CD4-positive, CD25-positive, alpha-beta regulatory T cell (primary cell): Measurements from ENCODE around the gene UGT1A6. TPM values are rescaled to one million over a fixed set of nuclear protein-coding genes. Genes with fewer than 3 reads are reported as not detected.

Experiments used
- ATAC-seq, 2 donors: fragments of 150-1000 bp; cut with Tn5 transposase; one replicate each; pipeline ENCODE4 v1.10.0; 2021; ENCODE audit warnings: low read depth in 2 of 2, moderate number of reproducible peaks in 2 of 2, moderate library complexity in 1 of 2
- DNase-seq, 3 donors: peaks; one replicate each; pipeline versions ENCODE4 v3.0.0 to v3.0.0-alpha.2; 2012 to 2022; ENCODE audit warnings: mixed read lengths in 1 of 3
- H3K27ac ChIP-seq: one replicate; pipeline ENCODE4 v1.7.0; 2013; ENCODE audit warnings: mild to moderate bottlenecking, low read length; ENCODE audit not compliant: insufficient read depth, poor library complexity, severe bottlenecking
- H3K27me3 ChIP-seq: one replicate; pipeline ENCODE4 v1.7.0; 2013; ENCODE audit warnings: low read length; ENCODE audit not compliant: control insufficient read depth, insufficient read depth
- H3K36me3 ChIP-seq: one replicate; pipeline ENCODE4 v1.7.0; 2013; ENCODE audit warnings: mild to moderate bottlenecking, low read length, moderate library complexity; ENCODE audit not compliant: control insufficient read depth, insufficient read depth
- H3K4me1 ChIP-seq: 2 replicates; pipeline ENCODE4 v1.7.0; 2013; ENCODE audit warnings: mild to moderate bottlenecking, low read length; ENCODE audit not compliant: insufficient read depth, control insufficient read depth, poor library complexity, severe bottlenecking
- H3K4me3 ChIP-seq: one replicate; pipeline ENCODE4 v1.7.0; 2013; ENCODE audit warnings: low read depth, mild to moderate bottlenecking, low read length, moderate library complexity
- H3K9me3 ChIP-seq, 2 experiments: 1 replicate in 1 of 2; 2 replicates in 1 of 2; pipeline ENCODE4 v1.7.0; 2013; ENCODE audit warnings: low read length in 2 of 2, mild to moderate bottlenecking in 1 of 2, moderate library complexity in 1 of 2; ENCODE audit not compliant: control insufficient read depth in 2 of 2
- H3K27ac Mint-ChIP-seq, 3 donors: one replicate each; pipeline ENCODE4 v1.8.0; 2020 to 2022; ENCODE audit warnings: mild to moderate bottlenecking in 3 of 3, mixed read lengths in 3 of 3, moderate library complexity in 2 of 3
- H3K27me3 Mint-ChIP-seq: one replicate; pipeline ENCODE4 v1.8.0; 2022; ENCODE audit warnings: mild to moderate bottlenecking, mixed read lengths
- H3K36me3 Mint-ChIP-seq: one replicate; pipeline ENCODE4 v1.8.0; 2020; ENCODE audit warnings: mixed read lengths
- H3K4me1 Mint-ChIP-seq, 4 donors: one replicate each; pipeline ENCODE4 v1.8.0; 2020 to 2022; ENCODE audit warnings: mixed read lengths in 4 of 4, mild to moderate bottlenecking in 1 of 4
- H3K4me3 Mint-ChIP-seq, 4 donors: one replicate each; pipeline ENCODE4 v1.8.0; 2020 to 2022; ENCODE audit warnings: mild to moderate bottlenecking in 4 of 4, mixed read lengths in 4 of 4, moderate library complexity in 3 of 4
- H3K9me3 Mint-ChIP-seq, 7 donors: one replicate each; pipeline ENCODE4 v1.8.0; 2020 to 2022; ENCODE audit warnings: mixed read lengths in 7 of 7, mild to moderate bottlenecking in 3 of 7, moderate library complexity in 2 of 7
- polyA plus RNA-seq, 4 donors: library from polyadenylated mRNA; unstranded; fragments of 300-500 nt; fragmentation: Illumina TruSeq; gene quantifications; one replicate each; pipeline ENCODE4 v1.2.3, GENCODE V29; 2021
- total RNA-seq: library from RNA; stranded (reverse); gene quantifications from one replicate; pipeline ENCODE4 v1.2.3, GENCODE V29; 2022

Gene UGT1A6
- total and polyA plus RNA-seq, 5 donors from 2014 or later: not detected

DNA sequence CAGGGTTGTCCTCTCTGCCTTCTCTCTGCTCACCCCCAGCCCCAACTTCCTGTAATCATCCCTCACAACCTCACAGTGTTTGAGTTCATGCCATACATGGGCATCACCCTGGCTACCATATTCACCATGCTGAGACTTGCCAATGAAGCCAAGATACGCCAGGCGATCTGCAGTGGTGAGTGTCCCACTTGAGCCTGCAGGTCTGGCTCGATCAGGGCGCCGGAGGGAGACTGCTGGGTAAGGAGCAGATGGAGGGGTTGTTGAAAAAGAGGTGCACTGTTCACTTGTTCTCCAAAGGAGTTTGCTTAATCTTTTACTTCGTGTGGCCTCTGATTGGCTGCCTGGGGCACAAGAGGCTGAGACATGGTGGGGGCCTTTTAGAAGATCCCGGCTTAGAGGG is 100.0 kb downstream of the UGT1A6 start:
- Histone ChIP-seq H3K4me3 (no peak overlapping the region), H3K36me3 (no peaks in the 10 kb centered on the region), H3K27me3 (no peaks in the 10 kb centered on the region), H3K4me1 (no peaks in the 10 kb centered on the region), H3K27ac (no peak overlapping the region), H3K9me3 (no peaks in the 10 kb centered on the region)
- H3K4me1 Mint-ChIP-seq: peaks cover 0 to 5% (median 2%) of the 10 kb centered on the region in 4 donors
- DNase-seq (no peak), ATAC-seq (no peak)
- H3K9me3 Mint-ChIP-seq: no peaks in the 10 kb centered on the region
- peaks cover 9% of the 10 kb centered on the region for H3K27me3 Mint-ChIP-seq
- no peak overlapping the region for H3K27ac Mint-ChIP-seq
- no peaks in the 10 kb centered on the region for H3K36me3 Mint-ChIP-seq
- no peak overlapping the region for H3K4me3 Mint-ChIP-seq

DNA sequence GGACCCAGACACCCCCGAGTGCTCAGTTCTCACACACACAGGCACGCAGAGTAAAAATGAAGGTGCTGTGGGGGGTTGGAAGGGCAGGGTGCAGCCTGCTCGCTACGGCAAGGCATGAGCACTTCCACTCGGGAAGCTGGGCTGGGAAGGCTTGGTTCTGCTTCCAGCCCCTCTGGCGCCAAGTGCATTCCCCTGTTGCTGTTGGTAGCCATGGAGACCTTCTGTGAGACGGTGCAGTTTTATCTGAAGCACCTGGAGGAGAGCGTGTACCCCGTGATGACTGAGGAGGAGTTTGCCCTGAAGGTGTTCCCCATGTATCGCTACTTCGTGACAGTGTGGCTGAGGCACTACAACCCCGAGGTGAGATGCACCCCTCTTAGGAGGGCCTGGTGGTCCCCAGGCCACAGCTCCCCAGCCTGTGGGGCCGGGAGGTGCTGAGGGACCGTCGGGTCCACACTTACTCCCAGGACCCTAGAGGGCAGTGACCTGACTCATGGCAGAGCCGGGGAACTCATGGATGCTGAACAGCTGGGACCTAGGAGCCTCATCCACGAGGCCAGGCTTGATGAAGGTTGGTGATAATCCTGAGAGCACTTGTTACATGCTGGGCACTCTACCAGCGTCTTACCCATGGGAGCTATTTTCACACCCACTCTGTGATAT is 100.9 kb downstream of the UGT1A6 start:
- DNase-seq: no peak

DNA sequence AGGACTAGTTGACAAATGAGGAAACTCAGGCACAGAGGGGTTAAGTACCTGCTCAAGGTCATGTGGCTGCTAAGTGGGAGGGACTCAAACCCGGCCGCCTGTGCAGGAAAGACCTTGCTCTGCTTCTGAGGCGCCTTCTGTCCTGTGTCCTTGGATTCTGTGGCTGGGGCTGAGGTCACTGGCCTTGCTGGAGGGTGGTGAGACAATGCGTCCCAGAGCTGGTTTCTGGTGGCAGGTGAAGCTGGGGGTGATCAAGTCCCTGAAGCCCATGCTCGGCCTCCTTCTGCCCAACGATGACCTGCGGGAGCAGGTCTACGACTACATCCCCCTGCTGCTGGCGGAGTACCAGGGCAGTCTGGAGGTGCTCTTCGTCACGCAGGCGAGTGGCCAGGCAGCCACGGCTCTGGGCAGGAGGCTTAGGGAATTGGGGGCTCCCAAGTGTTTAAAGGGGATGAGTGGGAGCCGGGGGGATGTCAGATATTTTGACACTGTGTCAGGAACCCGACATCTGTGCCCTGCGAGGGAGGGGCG is 101.5 kb downstream of the UGT1A6 start:
- Histone ChIP-seq H3K27ac (no peak overlapping the region), H3K27me3 (no peaks in the 10 kb centered on the region), H3K4me1 (no peaks in the 10 kb centered on the region), H3K9me3 (no peaks in the 10 kb centered on the region), H3K36me3 (no peaks in the 10 kb centered on the region), H3K4me3 (no peak overlapping the region)
- H3K4me3 Mint-ChIP-seq: no peak overlapping the region
- no peak for ATAC-seq
- H3K4me1 Mint-ChIP-seq: peaks cover 0 to 5% (median under 1%) of the 10 kb centered on the region in 4 donors
- no peaks in the 10 kb centered on the region for H3K9me3 Mint-ChIP-seq
- no peaks in the 10 kb centered on the region for H3K36me3 Mint-ChIP-seq
- peaks cover 6% of the 10 kb centered on the region for H3K27me3 Mint-ChIP-seq
- H3K27ac Mint-ChIP-seq: no peak overlapping the region
- DNase-seq: no peak

More for the DNA sequence above, 100.9 kb downstream of the UGT1A6 start:
- Mint-ChIP-seq H3K4me3 (no peak overlapping the region), H3K27ac (no peak overlapping the region), H3K27me3 (peaks cover 9% of the 10 kb centered on the region), H3K9me3 (no peaks in the 10 kb centered on the region), H3K4me1 (peaks cover 0 to 5% (median 2%) of the 10 kb centered on the region in 4 donors), H3K36me3 (no peaks in the 10 kb centered on the region)
- no peaks in the 10 kb centered on the region for H3K36me3 ChIP-seq
- H3K4me3 ChIP-seq: no peak overlapping the region
- ATAC-seq: no peak
- H3K27me3 ChIP-seq: no peaks in the 10 kb centered on the region
- no peak overlapping the region for H3K27ac ChIP-seq
- H3K9me3 ChIP-seq: no peaks in the 10 kb centered on the region
- no peaks in the 10 kb centered on the region for H3K4me1 ChIP-seq

DNA sequence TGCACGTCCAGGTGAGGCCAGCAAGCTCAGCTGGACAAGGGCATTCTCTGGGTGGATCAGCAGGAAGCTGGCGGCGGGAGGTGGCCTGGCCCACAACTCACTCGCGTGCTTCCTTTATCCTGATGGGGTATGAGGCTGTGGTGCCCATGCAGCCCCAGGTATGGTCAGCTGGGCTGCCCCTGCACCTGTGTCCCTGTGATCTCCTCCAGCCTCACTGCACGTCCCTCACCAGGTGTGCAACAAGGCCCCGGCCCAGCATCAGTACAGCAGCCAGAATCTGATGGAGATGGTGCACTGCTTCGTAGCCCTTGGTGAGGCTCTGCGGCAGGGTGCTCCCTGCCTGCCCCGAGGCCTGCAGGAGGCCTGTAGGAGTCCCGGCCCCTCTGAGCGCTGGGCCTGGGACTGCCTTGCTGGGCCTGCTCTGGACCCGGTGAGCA is 103.1 kb downstream of the UGT1A6 start:
- DNase-seq (no peak), ATAC-seq (no peak)
- H3K27ac ChIP-seq: no peak overlapping the region
- H3K27ac Mint-ChIP-seq: no peak overlapping the region
- H3K27me3 ChIP-seq: no peaks in the 10 kb centered on the region
- no peaks in the 10 kb centered on the region for H3K4me1 ChIP-seq
- H3K36me3 Mint-ChIP-seq: no peaks in the 10 kb centered on the region
- peaks cover 4% of the 10 kb centered on the region for H3K27me3 Mint-ChIP-seq
- H3K36me3 ChIP-seq: no peaks in the 10 kb centered on the region
- H3K4me3 Mint-ChIP-seq: no peak overlapping the region
- H3K4me1 Mint-ChIP-seq: peaks cover 0 to under 1% (median 0%) of the 10 kb centered on the region in 4 donors
- H3K4me3 ChIP-seq: no peak overlapping the region
- H3K9me3 ChIP-seq: no peaks in the 10 kb centered on the region
- H3K9me3 Mint-ChIP-seq: peaks cover 0 to 4% (median 0%) of the 10 kb centered on the region in 7 donors

DNA sequence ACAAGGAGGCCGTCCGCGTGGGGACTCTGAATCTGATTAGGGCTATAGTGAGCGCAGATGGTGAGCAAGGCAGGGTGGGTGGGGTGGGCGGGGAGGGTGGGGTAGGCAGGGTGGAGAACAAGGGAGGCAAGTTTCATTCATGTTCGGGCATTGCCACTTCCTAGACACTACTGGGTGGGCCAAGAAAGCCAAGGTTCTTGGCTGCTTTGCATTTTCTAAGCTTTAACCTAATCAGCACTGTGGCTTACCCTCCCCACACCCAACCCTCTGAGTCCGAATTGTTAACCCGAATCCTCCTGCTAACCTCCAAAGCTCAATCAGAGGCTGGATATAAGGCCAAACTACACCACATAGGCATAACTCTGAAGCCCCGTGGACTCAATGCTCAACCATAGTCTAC is 103.6 kb downstream of the UGT1A6 start:
- Mint-ChIP-seq H3K9me3 (peaks cover 0 to 4% (median 0%) of the 10 kb centered on the region in 7 donors), H3K4me3 (no peak overlapping the region), H3K4me1 (no peaks in the 10 kb centered on the region), H3K36me3 (no peaks in the 10 kb centered on the region), H3K27me3 (peaks cover 4% of the 10 kb centered on the region), H3K27ac (no peak overlapping the region)
- no peak for DNase-seq
- H3K36me3 ChIP-seq: no peaks in the 10 kb centered on the region
- H3K4me3 ChIP-seq: no peak overlapping the region
- no peaks in the 10 kb centered on the region for H3K9me3 ChIP-seq
- no peak for ATAC-seq
- H3K4me1 ChIP-seq: no peaks in the 10 kb centered on the region
- no peaks in the 10 kb centered on the region for H3K27me3 ChIP-seq
- H3K27ac ChIP-seq: no peak overlapping the region

DNA sequence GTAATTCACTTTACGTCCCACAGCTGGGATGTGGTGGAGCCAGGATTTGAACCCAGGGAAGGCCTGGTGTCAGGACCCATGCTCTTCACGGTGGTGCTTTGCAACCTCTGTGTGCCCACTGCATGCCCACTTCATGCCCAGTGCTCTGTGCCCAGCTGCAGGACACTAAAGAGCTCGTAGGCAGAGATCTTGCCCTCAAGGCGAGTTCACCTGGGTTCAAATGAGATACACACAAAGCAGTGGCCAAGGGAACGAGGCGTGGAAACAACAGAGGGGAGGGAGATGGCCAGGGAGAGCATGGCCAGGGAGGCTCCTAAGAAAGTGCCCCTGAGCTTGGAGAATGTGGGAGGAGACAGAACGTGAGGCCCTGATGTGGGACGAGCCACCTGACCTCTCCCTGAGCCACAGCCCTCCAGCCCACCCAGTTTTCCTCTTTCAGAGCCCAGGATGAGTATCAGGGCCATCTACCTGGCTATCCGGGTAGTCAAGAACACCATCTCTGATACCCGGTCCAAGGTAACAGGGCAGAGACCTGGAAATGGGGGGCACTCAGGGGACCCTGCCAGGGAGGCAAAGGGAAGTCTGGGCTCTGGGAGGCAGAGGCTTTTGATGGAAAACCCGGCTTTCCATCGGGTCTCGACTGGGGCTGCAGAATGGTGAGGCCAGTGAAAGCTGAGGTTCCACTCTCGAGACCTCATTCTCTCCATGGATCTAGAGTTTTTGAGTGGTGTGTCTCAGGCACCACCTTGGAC is 105.8 kb downstream of the UGT1A6 start:
- H3K4me1 ChIP-seq: no peaks in the 10 kb centered on the region
- H3K36me3 Mint-ChIP-seq: no peaks in the 10 kb centered on the region
- peaks cover 0 to 4% (median 0%) of the 10 kb centered on the region in 7 donors for H3K9me3 Mint-ChIP-seq
- H3K27me3 Mint-ChIP-seq: peaks cover 4% of the 10 kb centered on the region
- H3K36me3 ChIP-seq: no peaks in the 10 kb centered on the region
- H3K4me3 Mint-ChIP-seq: no peak overlapping the region
- DNase-seq (no peak), ATAC-seq (no peak)
- H3K4me3 ChIP-seq: no peak overlapping the region
- H3K27ac ChIP-seq: no peak overlapping the region
- no peaks in the 10 kb centered on the region for H3K27me3 ChIP-seq
- no peaks in the 10 kb centered on the region for H3K9me3 ChIP-seq
- no peaks in the 10 kb centered on the region for H3K4me1 Mint-ChIP-seq
- H3K27ac Mint-ChIP-seq: no peak overlapping the region

DNA sequence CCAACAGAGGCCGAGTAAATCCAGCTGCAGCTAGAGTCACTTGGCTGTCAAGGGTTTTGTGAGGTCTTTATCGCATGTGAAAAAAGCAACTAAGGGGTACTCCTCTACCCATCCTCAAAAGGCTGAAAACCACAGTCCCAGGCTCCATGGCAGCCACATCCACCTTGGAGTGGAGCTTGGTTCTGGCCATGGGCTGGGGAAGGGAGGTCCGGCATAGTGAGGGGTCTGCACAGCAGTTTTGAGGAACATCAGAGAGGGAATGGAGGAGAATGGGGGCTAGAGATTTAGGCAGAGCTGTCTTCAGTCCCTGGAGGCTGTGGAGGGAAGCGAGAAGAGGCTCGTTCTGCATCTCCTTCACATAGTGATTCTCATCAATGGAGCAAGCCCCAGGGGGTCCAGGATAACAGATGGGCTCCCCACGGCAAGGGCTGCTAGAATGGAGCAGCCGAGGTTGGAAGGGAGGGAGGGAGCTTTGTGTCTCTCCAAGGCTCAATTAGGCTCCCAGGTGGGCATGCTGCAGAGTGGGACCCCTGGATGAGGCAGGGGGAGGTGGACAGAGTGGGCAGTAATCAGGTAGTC is 106.5 kb downstream of the UGT1A6 start:
- Histone ChIP-seq H3K27me3 (no peaks in the 10 kb centered on the region), H3K27ac (no peak overlapping the region), H3K36me3 (no peaks in the 10 kb centered on the region), H3K9me3 (no peaks in the 10 kb centered on the region), H3K4me3 (no peak overlapping the region), H3K4me1 (no peaks in the 10 kb centered on the region)
- DNase-seq (no peak), ATAC-seq (no peak)
- Mint-ChIP-seq H3K36me3 (no peaks in the 10 kb centered on the region), H3K9me3 (peaks cover 0 to 4% (median 0%) of the 10 kb centered on the region in 7 donors), H3K4me3 (no peak overlapping the region), H3K4me1 (no peaks in the 10 kb centered on the region), H3K27me3 (peaks cover 4% of the 10 kb centered on the region), H3K27ac (no peak overlapping the region)
